Right lobe of liver (tissue), 6 donors: ENCODE data around the gene PCED1B. TPM values are rescaled to one million over a fixed set of nuclear protein-coding genes. Genes with fewer than 3 reads are reported as not detected.

ENCODE experiments used
- ATAC-seq, 4 donors: fragments of 200-7000 bp; cut with Tn5 transposase; one replicate each; pipeline ENCODE4 v1.9.1; 2020; ENCODE audit warnings: mild to moderate bottlenecking in 4 of 4, moderate library complexity in 4 of 4
- DNase-seq, 3 donors: peaks; one replicate each; pipeline ENCODE4 v3.0.0-alpha.2; 2020
- H3K27ac ChIP-seq, 3 donors: fragments of 200-600 bp; one replicate each; pipeline ENCODE4 v1.8.0; 2022
- H3K27me3 ChIP-seq, 2 donors: fragments of 200-600 bp; one replicate each; pipeline ENCODE4 v1.8.0; 2022
- H3K36me3 ChIP-seq, 4 donors: fragments of 200-600 bp; sonication (generic) in 1 of 4; one replicate each; pipeline versions ENCODE4 v1.5.1 to v1.8.0; 2017 to 2022; ENCODE audit warnings: control low read depth in 1 of 4
- H3K4me1 ChIP-seq, 4 donors: fragments of 200-600 bp; sonication (generic) in 1 of 4; one replicate each; pipeline versions ENCODE4 v1.5.1 to v1.8.0; 2017 to 2022; ENCODE audit warnings: control low read depth in 1 of 4
- H3K4me3 ChIP-seq, 3 donors: fragments of 200-600 bp; one replicate each; pipeline ENCODE4 v1.8.0; 2022
- H3K9me3 ChIP-seq, 4 donors: fragments of 200-600 bp; sonication (generic) in 1 of 4; one replicate each; pipeline versions ENCODE4 v1.5.1 to v1.8.0; 2017 to 2022; ENCODE audit warnings: control low read depth in 1 of 4
- POLR2A ChIP-seq: fragments of 450-650 bp; IDR thresholded peaks from one replicate; pipeline ENCODE4 v1.6.1; 2017; ENCODE audit warnings: antibody characterized with exemption, mild to moderate bottlenecking
- WGBS: methylation state at CpG from one replicate; pipeline ENCODE4 v1.1.6; 2018; ENCODE audit warnings: low coverage, low lambda C conversion rate; ENCODE audit not compliant: insufficient coverage; ENCODE audit errors: missing lambda C conversion rate; 5-methylcytosine and 5-hydroxymethylcytosine counted together
- intact Hi-C, 2 donors: fragments of 100-400 bp; cut with DNase I; formaldehyde crosslinking; loops; one replicate each; pipeline versions ENCODE4 v1.11.2 to v1.14.1; 2022
- total RNA-seq, 6 experiments: library from RNA; depleted of rRNA in 2 of 6; stranded (reverse); fragments of >200 nt in 2 of 6; fragmentation: NEBNext Ultra II Directional in 3 of 6; extraction: Animal tissue kit (Norgen Biotek cat#: 25700) in 3 of 6; gene quantifications; one replicate each; pipeline versions ENCODE4 v1.1.0 to v1.2.4, GENCODE V29; 2016 to 2023
- TF ChIP-seq, protein P1 (sequence below), 4 donors: fragments of 200-600 bp in 3 of 4; fragments of 450-650 bp in 1 of 4; IDR thresholded peaks; one replicate each; pipeline versions ENCODE4 v1.5.1 to v1.8.0; 2016 to 2022; ENCODE audit warnings: antibody characterized with exemption in 4 of 4, mild to moderate bottlenecking in 2 of 4
- donor health status: DM: no; HTN: yes; CAD: no.
- donor health status: DM: no; HTN: no; CAD: no.
- donor health status: DM: no; HTN: no; CAD: no.
- donor health status: DM: no; HTN: yes; CAD: no.
- donor health status: DM: no; HTN: yes; CAD: no.

The PCED1B gene
- total RNA-seq, 6 experiments from 2014 or later: 0.62 to 3.0 (median 1.1) TPM

DNA sequence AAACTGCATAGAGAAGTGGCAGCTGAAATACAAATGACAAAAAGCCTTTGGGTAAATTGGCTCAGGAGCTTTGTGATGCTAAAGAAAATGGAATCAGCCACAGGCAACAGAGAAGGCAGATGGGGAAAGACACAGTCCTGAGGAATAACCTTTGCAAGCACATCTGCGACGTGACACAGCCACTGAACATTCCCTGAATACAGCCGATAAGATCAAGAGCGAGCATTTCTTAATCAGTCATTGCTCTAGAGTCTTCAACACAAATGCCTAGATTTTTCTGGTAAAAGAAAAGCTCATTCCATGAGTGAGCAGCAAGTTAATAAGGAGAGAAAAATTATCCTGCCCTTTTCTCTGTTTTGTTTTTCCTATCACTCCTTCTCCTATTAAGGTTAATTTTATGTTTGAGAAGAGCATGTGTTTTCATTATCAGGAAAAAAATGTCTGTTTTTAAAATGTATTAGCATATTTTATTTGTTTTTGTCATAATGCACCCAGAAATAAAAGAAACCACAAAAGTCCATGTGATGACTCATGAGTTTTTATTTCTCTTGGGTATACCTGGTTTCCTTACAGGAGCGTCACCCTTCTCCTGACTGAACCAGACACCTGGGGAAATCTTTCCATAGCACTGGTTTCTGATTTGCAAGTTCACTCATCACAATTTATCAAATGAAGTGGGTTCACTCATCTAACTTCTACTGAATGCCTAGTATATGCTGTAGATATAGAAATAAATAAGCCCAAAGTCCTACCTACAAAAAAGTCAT is 45.4 kb upstream of the PCED1B start:
- H3K27ac ChIP-seq: peak overlapping the region in 2 of 3 donors; percentile 17 to 29
- 86% methylated on average over 5 of the region's 5 CpGs for WGBS
- no peaks in the 10 kb centered on the region for H3K27me3 ChIP-seq
- H3K36me3 ChIP-seq: no peaks in the 10 kb centered on the region
- no peak for ATAC-seq
- TF ChIP-seq, protein P1, sequence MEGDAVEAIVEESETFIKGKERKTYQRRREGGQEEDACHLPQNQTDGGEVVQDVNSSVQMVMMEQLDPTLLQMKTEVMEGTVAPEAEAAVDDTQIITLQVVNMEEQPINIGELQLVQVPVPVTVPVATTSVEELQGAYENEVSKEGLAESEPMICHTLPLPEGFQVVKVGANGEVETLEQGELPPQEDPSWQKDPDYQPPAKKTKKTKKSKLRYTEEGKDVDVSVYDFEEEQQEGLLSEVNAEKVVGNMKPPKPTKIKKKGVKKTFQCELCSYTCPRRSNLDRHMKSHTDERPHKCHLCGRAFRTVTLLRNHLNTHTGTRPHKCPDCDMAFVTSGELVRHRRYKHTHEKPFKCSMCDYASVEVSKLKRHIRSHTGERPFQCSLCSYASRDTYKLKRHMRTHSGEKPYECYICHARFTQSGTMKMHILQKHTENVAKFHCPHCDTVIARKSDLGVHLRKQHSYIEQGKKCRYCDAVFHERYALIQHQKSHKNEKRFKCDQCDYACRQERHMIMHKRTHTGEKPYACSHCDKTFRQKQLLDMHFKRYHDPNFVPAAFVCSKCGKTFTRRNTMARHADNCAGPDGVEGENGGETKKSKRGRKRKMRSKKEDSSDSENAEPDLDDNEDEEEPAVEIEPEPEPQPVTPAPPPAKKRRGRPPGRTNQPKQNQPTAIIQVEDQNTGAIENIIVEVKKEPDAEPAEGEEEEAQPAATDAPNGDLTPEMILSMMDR (IDR thresholded peaks at IDR 0.05): no peak
- no peak for TF ChIP-seq POLR2A
- peaks cover 0 to 18% (median 6%) of the 10 kb centered on the region in 4 donors for H3K4me1 ChIP-seq
- no peaks in the 10 kb centered on the region for H3K9me3 ChIP-seq
- no peak for DNase-seq
- intact Hi-C loops: loop anchor here in 1 of 2 donors (10.0 kb wide), 1 partner anchor 361 kb away; no protein-coding TSS in a partner anchor
- H3K4me3 ChIP-seq: no peak overlapping the region

- WGBS: 76% methylated on average over 2 of the region's 2 CpGs
- intact Hi-C loops: loop anchor here in 1 of 2 donors (10.0 kb wide), 1 partner anchor 360 kb away; no protein-coding TSS in a partner anchor
- DNase-seq: no peak
These were observed 44.8 kb upstream of the PCED1B start for GRCh38 chr12:47034661-47035060.

DNA sequence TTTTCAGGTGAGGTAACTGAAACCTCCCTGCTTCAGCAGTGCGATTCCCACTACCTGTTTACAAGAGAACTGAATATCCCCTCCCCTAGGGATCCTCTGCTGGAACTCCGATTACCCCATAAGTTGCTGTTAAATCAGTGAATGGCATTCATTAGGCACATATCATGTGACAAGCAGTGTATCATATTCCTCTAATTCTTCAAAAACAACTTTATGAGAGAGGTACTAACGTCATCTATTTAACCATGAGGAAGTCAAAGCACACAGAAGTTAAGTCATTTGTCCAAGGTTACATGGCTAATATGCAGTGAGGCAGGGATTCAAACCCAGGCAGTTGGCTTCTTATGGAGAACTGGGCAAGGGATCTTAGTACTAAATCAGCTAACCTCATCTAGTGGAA is 43.9 kb upstream of the PCED1B start:
- Histone ChIP-seq H3K4me1 (peaks cover 0 to 18% (median 6%) of the 10 kb centered on the region in 4 donors), H3K27me3 (no peaks in the 10 kb centered on the region), H3K4me3 (no peak overlapping the region), H3K36me3 (no peaks in the 10 kb centered on the region), H3K27ac (no peak overlapping the region), H3K9me3 (no peaks in the 10 kb centered on the region)
- ATAC-seq: no peak
- TF ChIP-seq POLR2A: no peak
- TF ChIP-seq, protein P1 (IDR thresholded peaks at IDR 0.05): no peak
- WGBS: 79% methylated on average over 2 of the region's 3 CpGs
- DNase-seq: no peak
- intact Hi-C loops: loop anchor here in 1 of 2 donors (10.0 kb wide), 1 partner anchor 359 kb away; no protein-coding TSS in a partner anchor

More at GRCh38 chr12:47034661-47035060, 44.8 kb upstream of the PCED1B start:
- Histone ChIP-seq H3K4me1 (peaks cover 0 to 18% (median 6%) of the 10 kb centered on the region in 4 donors), H3K36me3 (no peaks in the 10 kb centered on the region), H3K27me3 (no peaks in the 10 kb centered on the region), H3K9me3 (no peaks in the 10 kb centered on the region), H3K27ac (no peak overlapping the region), H3K4me3 (no peak overlapping the region)
- TF ChIP-seq POLR2A: no peak
- TF ChIP-seq, protein P1 (IDR thresholded peaks at IDR 0.05): no peak
- no peak for ATAC-seq

DNA sequence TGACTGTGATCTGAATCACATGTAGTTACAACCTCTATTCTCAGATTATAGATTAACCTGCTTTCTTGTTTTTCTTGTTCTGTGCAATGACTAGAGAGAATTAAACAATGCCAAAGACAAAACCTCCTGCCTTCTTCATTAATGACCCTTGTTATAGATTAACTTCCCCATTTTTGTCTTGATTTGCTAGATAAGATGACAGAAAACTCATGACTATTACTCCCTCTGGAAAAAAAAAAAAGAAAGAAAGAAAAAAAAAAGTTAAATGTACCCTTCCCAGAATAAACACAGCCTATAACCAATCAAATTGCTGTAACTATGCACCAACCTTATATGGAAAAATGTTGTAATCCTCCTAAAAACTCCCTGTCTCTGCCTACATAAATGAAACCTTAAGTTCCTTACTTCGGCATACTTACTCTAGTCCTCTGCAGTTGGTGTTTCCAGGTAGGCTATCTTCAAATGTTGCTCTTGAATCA is 41.1 kb upstream of the PCED1B start:
- no peak for TF ChIP-seq POLR2A
- no peaks in the 10 kb centered on the region for H3K27me3 ChIP-seq
- peaks cover 0 to 11% (median 3%) of the 10 kb centered on the region in 4 donors for H3K4me1 ChIP-seq
- no peak overlapping the region for H3K4me3 ChIP-seq
- no peaks in the 10 kb centered on the region for H3K9me3 ChIP-seq
- peak overlapping the region in 1 of 3 donors; percentile 34 for H3K27ac ChIP-seq
- ATAC-seq (peak; percentile 72 to 82 (median 80)), DNase-seq (no peak)
- intact Hi-C loops: loop anchor here in 1 of 2 donors (10.0 kb wide), 1 partner anchor 356 kb away; no protein-coding TSS in a partner anchor
- 67% methylated on average over 1 of the region's 1 CpG for WGBS
- no peaks in the 10 kb centered on the region for H3K36me3 ChIP-seq

DNA sequence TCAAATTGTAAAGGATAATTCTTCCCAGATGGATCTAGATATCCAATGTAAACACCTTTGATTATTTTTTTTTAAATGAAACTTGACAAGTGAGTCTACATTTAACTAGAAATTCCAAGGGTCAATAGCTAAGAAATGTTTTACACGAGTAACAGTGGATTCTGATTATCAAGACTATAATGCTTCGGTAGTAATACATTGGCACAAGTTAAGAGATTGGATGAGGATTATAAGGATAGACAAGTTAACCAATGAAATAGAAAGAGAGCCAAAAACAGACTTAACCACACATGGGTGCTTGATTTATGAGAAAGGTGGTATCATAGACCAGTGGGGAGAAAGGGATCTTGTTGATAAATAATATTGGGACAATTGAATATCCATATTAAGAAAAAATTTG is 40.3 kb upstream of the PCED1B start:
- no peak for ATAC-seq
- Histone ChIP-seq H3K9me3 (no peaks in the 10 kb centered on the region), H3K36me3 (no peaks in the 10 kb centered on the region), H3K27me3 (no peaks in the 10 kb centered on the region), H3K27ac (peak overlapping the region in 1 of 3 donors; percentile 34), H3K4me1 (peaks cover 0 to 5% (median 2%) of the 10 kb centered on the region in 4 donors), H3K4me3 (no peak overlapping the region)
- no peak for DNase-seq
- WGBS: 95% methylated on average over 2 of the region's 2 CpGs
- intact Hi-C loops: loop anchor here in 1 of 2 donors (10.0 kb wide), 1 partner anchor 356 kb away; no protein-coding TSS in a partner anchor
- no peak for TF ChIP-seq POLR2A
- TF ChIP-seq, protein P1 (IDR thresholded peaks at IDR 0.05): no peak
